ENCODE data around the gene C3orf52.

- TF ChIP-seq CTCF (IDR thresholded peaks at IDR 0.05; ENCODE audit: low read length) (no peak), EZH2 (IDR thresholded peaks at IDR 0.05; ENCODE audit: borderline replicate concordance, low read length) (no peak)
Observed at GRCh38 chr3:112115161-112115739, 29.1 kb downstream of the C3orf52 start.

All from OCI-LY1 (cell line).